ENCODE data around the gene ENO1. TPM values are rescaled to one million over a fixed set of nuclear protein-coding genes. Genes with fewer than 3 reads are reported as not detected.

The ENO1 gene
- total RNA-seq, 1 experiment from 2014 or later: 2,334 TPM

DNA sequence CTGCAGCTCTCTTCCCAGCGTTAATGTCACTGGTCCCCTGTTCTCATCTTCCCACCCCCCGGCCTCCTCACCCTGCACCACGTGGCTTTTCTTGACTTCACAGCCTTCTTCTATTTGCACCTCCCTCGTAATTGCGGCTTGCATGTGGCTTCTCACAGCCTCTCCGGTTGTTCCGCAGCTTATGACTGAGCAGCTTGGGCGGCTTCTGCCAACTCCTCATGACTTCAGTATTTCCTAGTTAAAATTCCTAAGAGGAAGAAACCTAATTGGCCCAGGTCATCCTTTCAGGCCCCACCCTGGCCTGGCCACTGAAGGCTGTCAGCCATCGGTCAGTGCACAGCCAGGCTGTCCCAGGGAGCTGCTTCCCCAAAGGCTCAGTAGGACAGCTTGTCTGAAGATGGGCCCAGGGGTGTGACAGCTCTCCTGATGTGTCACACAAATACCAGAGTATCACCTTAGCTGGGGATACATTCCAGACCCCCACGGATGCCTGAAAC is 52.5 kb downstream of the ENO1 start:
- Histone ChIP-seq H3K27me3 (ENCODE audit: insufficient read depth, low read length) (no peaks in the 10 kb centered on the region), H3K79me2 (ENCODE audit: insufficient read depth, low read length) (no peaks in the 10 kb centered on the region), H3K9ac (ENCODE audit: low read length) (no peak overlapping the region), H3K9me3 (ENCODE audit: control insufficient read depth in 1 of 2, insufficient read depth in 1 of 2, low read depth in 1 of 2, low read length in 2 of 2) (no peaks in the 10 kb centered on the region), H3K4me2 (ENCODE audit: low read length) (no peak overlapping the region), H4K20me1 (ENCODE audit: insufficient read depth) (no peaks in the 10 kb centered on the region), H3K27ac (ENCODE audit: low read depth, low read length) (no peak overlapping the region), H3K4me1 (ENCODE audit: control insufficient read depth in 1 of 2, insufficient read depth in 2 of 2, low read length in 2 of 2) (peaks cover 20 to 33% of the 10 kb centered on the region in 2 experiments), H3K36me3 (ENCODE audit: control insufficient read depth in 1 of 2, insufficient read depth in 2 of 2, low read length in 2 of 2) (no peaks in the 10 kb centered on the region), H3K4me3 (replicated peaks in 1 of 2; ENCODE audit: low read depth in 1 of 2, low read length in 2 of 2) (no peak overlapping the region), H3K9me2 (ENCODE audit: insufficient read depth) (no peaks in the 10 kb centered on the region), H2AFZ (ENCODE audit: low read depth, low read length, poor library complexity, severe bottlenecking) (no peak overlapping the region)
- ATAC-seq (peak; percentile 41), DNase-seq (ENCODE audit: low read depth, low spot score) (no peak)
- ChIA-PET POLR2A (no interaction called here), RAD21 (ENCODE audit: low non-redundant PET in 1 of 2, low total read pairs in 2 of 2, uncharacterized antibody in 2 of 2, unreplicated experiment in 2 of 2) (interaction anchor here in 1 of 2 experiments (1.3 kb wide), 1 partner anchor 23 kb away, joined by 4 read pairs; no protein-coding TSS in a partner anchor), CTCF (interaction anchor here (0.9 to 1.1 kb wide), 2 partner anchors 23 to 25 kb away, joined by 3 read pairs; no protein-coding TSS in a partner anchor)
- intact Hi-C loops (cut with micrococcal nuclease): no loop called here
- BruUV-seq (replicated peaks): no TSS peak
- TF ChIP-seq EGR1 (IDR thresholded peaks at IDR 0.05; ENCODE audit: low read depth): no peak
- TF ChIP-seq FOSL1 (IDR thresholded peaks at IDR 0.05; ENCODE audit: low read depth): no peak
- TF ChIP-seq, protein P1, sequence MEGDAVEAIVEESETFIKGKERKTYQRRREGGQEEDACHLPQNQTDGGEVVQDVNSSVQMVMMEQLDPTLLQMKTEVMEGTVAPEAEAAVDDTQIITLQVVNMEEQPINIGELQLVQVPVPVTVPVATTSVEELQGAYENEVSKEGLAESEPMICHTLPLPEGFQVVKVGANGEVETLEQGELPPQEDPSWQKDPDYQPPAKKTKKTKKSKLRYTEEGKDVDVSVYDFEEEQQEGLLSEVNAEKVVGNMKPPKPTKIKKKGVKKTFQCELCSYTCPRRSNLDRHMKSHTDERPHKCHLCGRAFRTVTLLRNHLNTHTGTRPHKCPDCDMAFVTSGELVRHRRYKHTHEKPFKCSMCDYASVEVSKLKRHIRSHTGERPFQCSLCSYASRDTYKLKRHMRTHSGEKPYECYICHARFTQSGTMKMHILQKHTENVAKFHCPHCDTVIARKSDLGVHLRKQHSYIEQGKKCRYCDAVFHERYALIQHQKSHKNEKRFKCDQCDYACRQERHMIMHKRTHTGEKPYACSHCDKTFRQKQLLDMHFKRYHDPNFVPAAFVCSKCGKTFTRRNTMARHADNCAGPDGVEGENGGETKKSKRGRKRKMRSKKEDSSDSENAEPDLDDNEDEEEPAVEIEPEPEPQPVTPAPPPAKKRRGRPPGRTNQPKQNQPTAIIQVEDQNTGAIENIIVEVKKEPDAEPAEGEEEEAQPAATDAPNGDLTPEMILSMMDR (IDR thresholded peaks at IDR 0.05 in 2 of 3, conservative IDR thresholded peaks at IDR 0.05 in 1 of 3; ENCODE audit: borderline replicate concordance in 1 of 3, insufficient read depth in 1 of 3, low read depth in 2 of 3, low read length in 2 of 3): no peak
- TF ChIP-seq TCF7L2 (IDR thresholded peaks at IDR 0.05; ENCODE audit: borderline replicate concordance, extremely low read depth, insufficient read depth, insufficient read length): no peak
- TF ChIP-seq EZH2 (IDR thresholded peaks at IDR 0.05): no peak
- TF ChIP-seq, protein P2, sequence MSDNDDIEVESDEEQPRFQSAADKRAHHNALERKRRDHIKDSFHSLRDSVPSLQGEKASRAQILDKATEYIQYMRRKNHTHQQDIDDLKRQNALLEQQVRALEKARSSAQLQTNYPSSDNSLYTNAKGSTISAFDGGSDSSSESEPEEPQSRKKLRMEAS (IDR thresholded peaks at IDR 0.05): no peak
- no peak for TF ChIP-seq ZNF274 (IDR thresholded peaks at IDR 0.05; ENCODE audit: low read depth, low read length)
- TF ChIP-seq SIN3A (IDR thresholded peaks at IDR 0.05; ENCODE audit: low read depth): no peak
- TF ChIP-seq ZFX (IDR thresholded peaks at IDR 0.05): no peak
- TF ChIP-seq JUND (IDR thresholded peaks at IDR 0.05): no peak
- no peak for TF ChIP-seq ELF1 (IDR thresholded peaks at IDR 0.05; ENCODE audit: borderline replicate concordance, low read depth)
- no peak for TF ChIP-seq CEBPB (IDR thresholded peaks at IDR 0.05; ENCODE audit: low read depth)
- TF ChIP-seq, protein P3, sequence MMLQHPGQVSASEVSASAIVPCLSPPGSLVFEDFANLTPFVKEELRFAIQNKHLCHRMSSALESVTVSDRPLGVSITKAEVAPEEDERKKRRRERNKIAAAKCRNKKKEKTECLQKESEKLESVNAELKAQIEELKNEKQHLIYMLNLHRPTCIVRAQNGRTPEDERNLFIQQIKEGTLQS (IDR thresholded peaks at IDR 0.05): no peak
- no peak for TF ChIP-seq SP1 (IDR thresholded peaks at IDR 0.05; ENCODE audit: low read depth)
- TF ChIP-seq, protein P4, sequence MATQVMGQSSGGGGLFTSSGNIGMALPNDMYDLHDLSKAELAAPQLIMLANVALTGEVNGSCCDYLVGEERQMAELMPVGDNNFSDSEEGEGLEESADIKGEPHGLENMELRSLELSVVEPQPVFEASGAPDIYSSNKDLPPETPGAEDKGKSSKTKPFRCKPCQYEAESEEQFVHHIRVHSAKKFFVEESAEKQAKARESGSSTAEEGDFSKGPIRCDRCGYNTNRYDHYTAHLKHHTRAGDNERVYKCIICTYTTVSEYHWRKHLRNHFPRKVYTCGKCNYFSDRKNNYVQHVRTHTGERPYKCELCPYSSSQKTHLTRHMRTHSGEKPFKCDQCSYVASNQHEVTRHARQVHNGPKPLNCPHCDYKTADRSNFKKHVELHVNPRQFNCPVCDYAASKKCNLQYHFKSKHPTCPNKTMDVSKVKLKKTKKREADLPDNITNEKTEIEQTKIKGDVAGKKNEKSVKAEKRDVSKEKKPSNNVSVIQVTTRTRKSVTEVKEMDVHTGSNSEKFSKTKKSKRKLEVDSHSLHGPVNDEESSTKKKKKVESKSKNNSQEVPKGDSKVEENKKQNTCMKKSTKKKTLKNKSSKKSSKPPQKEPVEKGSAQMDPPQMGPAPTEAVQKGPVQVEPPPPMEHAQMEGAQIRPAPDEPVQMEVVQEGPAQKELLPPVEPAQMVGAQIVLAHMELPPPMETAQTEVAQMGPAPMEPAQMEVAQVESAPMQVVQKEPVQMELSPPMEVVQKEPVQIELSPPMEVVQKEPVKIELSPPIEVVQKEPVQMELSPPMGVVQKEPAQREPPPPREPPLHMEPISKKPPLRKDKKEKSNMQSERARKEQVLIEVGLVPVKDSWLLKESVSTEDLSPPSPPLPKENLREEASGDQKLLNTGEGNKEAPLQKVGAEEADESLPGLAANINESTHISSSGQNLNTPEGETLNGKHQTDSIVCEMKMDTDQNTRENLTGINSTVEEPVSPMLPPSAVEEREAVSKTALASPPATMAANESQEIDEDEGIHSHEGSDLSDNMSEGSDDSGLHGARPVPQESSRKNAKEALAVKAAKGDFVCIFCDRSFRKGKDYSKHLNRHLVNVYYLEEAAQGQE (IDR thresholded peaks at IDR 0.05; ENCODE audit: low read depth): no peak
- no peak for TF ChIP-seq SRF (IDR thresholded peaks at IDR 0.05; ENCODE audit: low read depth)
- TF ChIP-seq RAD21 (IDR thresholded peaks at IDR 0.05; ENCODE audit: low read depth): no peak
- TF ChIP-seq POLR2AphosphoS5 (IDR thresholded peaks at IDR 0.05; ENCODE audit: low read depth, low read length): no peak
- TF ChIP-seq POLR2A (IDR thresholded peaks at IDR 0.05; ENCODE audit: borderline replicate concordance, extremely low read depth, insufficient read depth, insufficient read length): no peak

Measured in HCT116 (cell line).